HG03378 (cell line): Measurements from ENCODE around the gene NAA80.
A peak's percentile ranks its signal among the peaks of the same experiment; 100 is the strongest.

Experiments
- ATAC-seq: cut with Tn5 transposase; IDR thresholded peaks from one replicate; pipeline ENCODE4 v1.9.1; 2021; ENCODE audit warnings: mild to moderate bottlenecking, moderate library complexity; ENCODE audit not compliant: unreplicated experiment

Gene NAA80

DNA sequence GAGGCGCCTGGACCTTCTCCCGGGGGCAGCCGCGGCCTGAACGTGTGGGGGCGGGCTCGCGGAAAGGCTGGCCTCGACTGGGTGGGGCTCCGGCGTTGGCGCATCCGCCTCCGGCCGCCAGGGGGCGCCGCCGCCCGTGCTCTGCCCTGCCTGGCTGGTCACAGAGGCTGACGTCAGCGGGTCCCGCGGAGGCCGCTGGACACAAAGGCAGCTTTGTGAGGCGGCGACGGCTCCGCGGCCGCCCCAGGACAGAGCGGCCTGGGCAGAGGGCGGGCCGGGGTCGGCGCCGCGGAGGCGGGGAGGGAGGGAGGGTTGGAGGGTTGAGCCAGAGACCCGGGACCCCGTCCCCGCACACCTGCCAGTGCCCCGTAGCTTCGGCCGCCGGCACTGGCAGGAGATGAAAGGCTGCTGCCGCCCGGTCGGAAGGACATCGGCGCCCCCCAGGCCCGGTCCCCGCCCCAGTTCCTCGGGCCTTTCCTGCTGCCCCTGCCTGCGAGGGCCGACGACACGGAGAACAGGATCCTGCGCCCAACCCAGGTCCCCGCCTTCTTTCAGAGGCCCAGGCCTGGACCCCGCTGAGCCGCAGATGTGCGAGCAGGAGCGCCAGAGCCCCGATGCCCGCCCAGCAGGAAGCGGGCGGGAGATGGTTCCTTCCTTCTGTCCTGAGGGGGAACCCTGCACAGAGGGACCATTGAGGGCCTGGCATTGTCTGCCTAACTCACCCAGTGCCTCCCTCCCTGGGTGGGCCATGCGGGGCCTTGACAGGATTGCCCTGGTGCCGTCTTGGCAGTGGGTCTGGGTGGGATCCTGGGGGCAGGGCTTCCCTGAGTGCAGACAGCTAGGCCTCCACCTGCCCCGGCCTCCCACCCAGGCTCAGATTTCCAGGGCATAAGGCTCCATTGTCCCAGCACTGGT is 38.9 kb downstream of the NAA80 start:
- peak; percentile 47 for ATAC-seq

DNA sequence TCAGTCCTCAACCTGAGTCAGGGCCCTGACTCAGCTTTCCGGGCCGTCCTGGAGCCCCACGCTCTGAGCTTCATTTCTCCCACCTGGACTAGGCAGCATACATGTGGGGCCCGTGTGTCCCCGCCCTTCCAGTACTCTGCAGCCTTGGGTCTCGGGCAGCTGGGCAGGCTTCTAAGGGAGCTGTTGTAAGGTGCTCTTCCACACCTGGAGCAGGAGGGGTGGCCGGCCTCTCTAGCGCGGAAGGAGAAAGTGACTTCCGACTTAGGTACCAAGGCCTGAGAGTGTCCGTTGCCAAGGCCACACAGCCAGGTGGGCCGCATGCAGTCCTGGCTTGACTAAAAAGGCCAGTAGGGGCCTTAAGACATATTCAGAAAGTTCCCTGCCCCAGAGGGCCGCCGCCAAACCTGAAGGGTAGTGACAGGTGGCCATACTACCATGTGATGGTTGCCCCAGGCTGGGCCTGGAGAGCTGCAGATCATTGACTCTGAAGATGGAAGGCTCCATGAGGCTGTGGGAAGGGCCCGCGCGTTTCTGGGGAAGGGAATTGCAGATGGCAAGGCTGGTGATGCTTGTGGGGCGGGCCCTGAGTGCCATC is 39.7 kb downstream of the NAA80 start:
- ATAC-seq, result peak; percentile 15

DNA sequence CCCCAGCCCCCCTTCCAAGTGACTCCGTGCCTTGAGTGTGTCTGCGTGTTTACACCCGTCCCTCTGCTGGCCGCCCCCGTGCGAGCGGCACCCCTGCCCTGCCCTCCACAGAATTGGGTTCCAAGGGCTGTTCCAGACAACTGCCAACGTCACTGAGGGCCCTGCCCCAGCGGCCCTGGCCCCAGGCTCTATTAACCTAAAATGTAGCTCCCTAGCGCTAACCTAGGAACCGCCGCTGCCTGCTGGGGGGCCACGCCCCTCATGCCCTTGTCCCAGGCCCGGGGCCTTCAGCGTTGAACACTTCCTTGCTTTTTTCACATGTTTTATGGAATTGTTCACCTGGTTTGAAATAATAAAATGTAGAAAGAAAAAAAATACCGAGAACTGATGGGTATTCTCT is 40.2 kb downstream of the NAA80 start:
- no peak for ATAC-seq

DNA sequence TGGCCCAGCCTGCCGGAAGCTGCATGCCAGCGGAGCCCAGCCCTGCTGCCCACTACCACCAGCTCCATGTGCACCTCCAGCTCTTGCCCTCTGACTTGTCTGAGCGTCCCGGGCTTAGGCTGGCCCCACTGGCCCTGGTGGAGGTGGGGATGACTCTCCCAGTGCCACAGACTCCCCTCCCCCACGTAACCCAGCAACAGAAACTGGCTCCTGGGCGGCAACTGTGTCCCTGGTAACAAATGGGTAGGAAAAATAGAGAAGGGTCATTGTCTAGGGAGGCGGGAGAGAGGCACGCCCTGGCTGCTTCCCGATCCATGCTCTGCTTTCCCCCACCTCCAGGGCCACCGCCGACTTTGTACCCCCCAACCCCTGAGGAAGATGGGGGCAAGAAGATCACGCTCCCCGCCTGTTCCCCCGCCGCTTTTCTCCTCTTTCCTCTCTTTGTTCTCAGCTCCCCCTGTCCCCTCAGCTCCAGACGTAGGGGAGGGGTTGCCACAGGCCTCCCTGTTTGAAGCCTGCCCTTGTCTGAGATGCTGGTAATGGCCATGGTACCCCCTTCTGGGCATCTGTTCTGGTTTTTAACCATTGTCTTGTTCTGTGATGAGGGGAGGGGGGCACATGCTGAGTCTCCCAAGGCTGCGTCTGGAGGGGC is 41.0 kb downstream of the NAA80 start:
- no peak for ATAC-seq

GRCh38 chr3:50256978-50257890 is 42.0 kb downstream of the NAA80 start:
- ATAC-seq, result no peak

GRCh38 chr3:50255251-50255615 is 44.0 kb downstream of the NAA80 start:
- ATAC-seq, result no peak

GRCh38 chr3:50254577-50255250 is 44.5 kb downstream of the NAA80 start:
- ATAC-seq, result no peak

- ATAC-seq, result no peak
These were observed 48.0 kb downstream of the NAA80 start for GRCh38 chr3:50251220-50251619.

GRCh38 chr3:50250514-50250913 is 48.7 kb downstream of the NAA80 start:
- no peak for ATAC-seq

DNA sequence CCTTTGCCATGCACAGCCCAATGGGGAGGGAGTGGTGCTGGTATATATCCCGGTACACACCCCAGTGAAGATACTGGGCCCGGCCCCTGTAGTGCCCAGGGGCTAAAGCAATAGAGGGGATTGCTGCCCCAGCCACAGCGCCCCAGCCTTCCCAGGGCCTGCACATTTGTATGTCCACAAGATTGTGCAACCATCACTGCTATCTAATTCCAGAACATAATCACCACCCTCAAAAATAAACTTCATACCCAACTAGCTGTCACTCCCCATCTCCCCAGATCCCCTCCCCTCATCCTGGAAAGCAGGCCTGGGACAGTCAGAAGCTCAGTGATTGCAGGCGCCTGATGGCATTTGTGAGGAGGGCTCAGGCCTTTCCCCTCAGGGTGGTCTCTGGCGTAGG is 49.7 kb downstream of the NAA80 start:
- no peak for ATAC-seq

GRCh38 chr3:50248387-50248786 is 50.8 kb downstream of the NAA80 start:
- no peak for ATAC-seq

DNA sequence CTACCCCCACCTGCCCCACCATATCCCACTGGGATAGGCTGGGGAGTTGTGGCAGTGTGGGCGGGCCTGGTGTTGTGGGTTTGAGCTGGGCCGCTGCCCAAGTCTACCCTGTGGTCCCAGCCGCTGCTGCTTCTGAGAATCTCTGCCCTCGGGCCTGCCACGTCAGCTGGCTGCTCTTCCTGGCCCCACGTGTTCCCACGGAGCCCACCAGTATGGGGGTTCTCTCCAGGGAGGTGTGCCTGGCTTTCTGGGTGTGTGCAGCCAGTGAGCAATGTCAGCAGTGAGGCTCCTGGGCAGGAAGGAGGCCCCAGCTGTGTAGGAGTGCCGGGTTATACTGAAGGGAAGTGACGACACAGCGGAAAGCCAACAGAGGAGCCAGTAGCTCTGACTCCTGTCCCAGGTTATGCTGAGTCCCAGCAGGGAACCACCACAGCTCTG is 52.7 kb downstream of the NAA80 start:
- peak; percentile 32 for ATAC-seq
